ENCODE data around the gene EIF4ENIF1. TPM values are rescaled to one million over a fixed set of nuclear protein-coding genes. Genes with fewer than 3 reads are reported as not detected.
"Not testable (repeated sequence)": the region's sequence is repeated elsewhere in the genome, so short reads cannot be mapped to it uniquely, and the experiment has no call there.

Gene EIF4ENIF1
- total RNA-seq, 4 donors from 2014 or later: 23.8 to 51.4 (median 25.0) TPM

GRCh38 chr22:31497148-31497938, 7.7 kb upstream of the EIF4ENIF1 start:
- no peak for DNase-seq (ENCODE audit: extremely low spot score)
- Histone ChIP-seq H3K9me3 (no peaks in the 10 kb centered on the region), H3K27ac (replicated peaks in 1 of 4) (peak overlapping the region in 3 of 4 donors; percentile 83 to 84 (median 84)), H3K4me1 (peaks cover 12 to 19% (median 16%) of the 10 kb centered on the region in 4 donors), H3K4me3 (peak overlapping the region; percentile 67 to 88 (median 84)), H3K36me3 (peaks cover 0 to 9% (median 4%) of the 10 kb centered on the region in 4 donors), H3K27me3 (no peaks in the 10 kb centered on the region)
- intact Hi-C loops (cut with DNase I): no loop called here
- WGBS: 77% methylated on average over 10 of the region's 10 CpGs
- TF ChIP-seq POLR2A (IDR thresholded peaks at IDR 0.05; ENCODE audit: low read depth) (no peak), POLR2AphosphoS5 (IDR thresholded peaks at IDR 0.05) (no peak), CTCF (IDR thresholded peaks at IDR 0.05) (no peak), EP300 (IDR thresholded peaks at IDR 0.05) (no peak)

- Histone ChIP-seq H3K4me3 (peak overlapping the region; percentile 67 to 88 (median 84)), H3K4me1 (peaks cover 12 to 21% (median 16%) of the 10 kb centered on the region in 4 donors), H3K36me3 (peaks cover 0 to 9% (median 4%) of the 10 kb centered on the region in 4 donors), H3K27ac (replicated peaks in 1 of 4) (peak overlapping the region; percentile 78 to 84 (median 84)), H3K9me3 (no peaks in the 10 kb centered on the region), H3K27me3 (no peaks in the 10 kb centered on the region)
- TF ChIP-seq POLR2AphosphoS5 (IDR thresholded peaks at IDR 0.05) (no peak), EP300 (IDR thresholded peaks at IDR 0.05) (no peak)
- WGBS: 1% methylated on average over 20 of the region's 30 CpGs
- intact Hi-C loops (cut with DNase I): no loop called here
- DNase-seq (ENCODE audit: extremely low spot score): no peak
Observed at GRCh38 chr22:31496735-31497146, 7.1 kb upstream of the EIF4ENIF1 start.

- Histone ChIP-seq H3K4me3 (peak within 1 kb of the TSS; percentile 67 to 88 (median 84)), H3K27ac (replicated peaks in 1 of 4) (peak within 1 kb of the TSS; percentile 78 to 84 (median 84)), H3K4me1 (peaks cover 14 to 27% (median 19%) of the 10 kb centered on the region in 4 donors), H3K9me3 (no peaks in the 10 kb centered on the region), H3K27me3 (no peaks in the 10 kb centered on the region), H3K36me3 (peaks cover 0 to 8% (median 2%) of the 10 kb centered on the region in 4 donors)
- 1% methylated on average over 18 of the region's 70 CpGs for WGBS
- intact Hi-C loops (cut with DNase I): no loop called here
- TF ChIP-seq EP300 (IDR thresholded peaks at IDR 0.05) (no peak), POLR2A (IDR thresholded peaks at IDR 0.05; ENCODE audit: low read depth) (no peak), POLR2AphosphoS5 (IDR thresholded peaks at IDR 0.05) (peak; percentile 75 to 87), CTCF (IDR thresholded peaks at IDR 0.05) (peak; percentile 17 to 30 (median 24))
- DNase-seq (ENCODE audit: extremely low spot score): peak; percentile 97
Observed at GRCh38 chr22:31496007-31496734, 6.5 kb upstream of the EIF4ENIF1 start, which contains the start of gene SFI1. SFI1 (plus strand) TSS chr22:31496536; CDS start chr22:31508285, 11,749 bp downstream.

- H3K4me3 ChIP-seq: peak overlapping the region; percentile 67 to 88 (median 84)
- no peaks in the 10 kb centered on the region for H3K9me3 ChIP-seq
- 69% methylated on average over 15 of the region's 15 CpGs for WGBS
- peak overlapping the region; percentile 78 to 84 (median 84) for H3K27ac ChIP-seq (replicated peaks in 1 of 4)
- no peak for DNase-seq (ENCODE audit: extremely low spot score)
- no peaks in the 10 kb centered on the region for H3K27me3 ChIP-seq
- intact Hi-C loops (cut with DNase I): no loop called here
- peaks cover 22 to 35% (median 27%) of the 10 kb centered on the region in 4 donors for H3K4me1 ChIP-seq
- no peak for TF ChIP-seq POLR2A (IDR thresholded peaks at IDR 0.05; ENCODE audit: low read depth)
- no peak for TF ChIP-seq CTCF (IDR thresholded peaks at IDR 0.05)
- TF ChIP-seq EP300 (IDR thresholded peaks at IDR 0.05): no peak
- no peak for TF ChIP-seq POLR2AphosphoS5 (IDR thresholded peaks at IDR 0.05)
- peaks cover 0 to under 1% (median 0%) of the 10 kb centered on the region in 4 donors for H3K36me3 ChIP-seq
Observed at GRCh38 chr22:31495343-31495742, 5.7 kb upstream of the EIF4ENIF1 start.

GRCh38 chr22:31493355-31493754, 3.7 kb upstream of the EIF4ENIF1 start:
- intact Hi-C loops (cut with DNase I); DNase-seq (ENCODE audit: extremely low spot score); H3K27me3 ChIP-seq; H3K9me3 ChIP-seq; H3K4me3 ChIP-seq; H3K36me3 ChIP-seq; H3K27ac ChIP-seq (replicated peaks in 1 of 4): not testable (repeated sequence)
- WGBS: 98% methylated on average over 5 of the region's 5 CpGs
- H3K4me1 ChIP-seq: peaks cover 27 to 46% (median 34%) of the 10 kb centered on the region in 4 donors
